ENCODE results near the gene CACNA1S. TPM values are rescaled to one million over a fixed set of nuclear protein-coding genes. Genes with fewer than 3 reads are reported as not detected.

Gene CACNA1S
- total and polyA plus RNA-seq, 12 donors: under 0.01 to 0.07 TPM; not detected in 10

DNA sequence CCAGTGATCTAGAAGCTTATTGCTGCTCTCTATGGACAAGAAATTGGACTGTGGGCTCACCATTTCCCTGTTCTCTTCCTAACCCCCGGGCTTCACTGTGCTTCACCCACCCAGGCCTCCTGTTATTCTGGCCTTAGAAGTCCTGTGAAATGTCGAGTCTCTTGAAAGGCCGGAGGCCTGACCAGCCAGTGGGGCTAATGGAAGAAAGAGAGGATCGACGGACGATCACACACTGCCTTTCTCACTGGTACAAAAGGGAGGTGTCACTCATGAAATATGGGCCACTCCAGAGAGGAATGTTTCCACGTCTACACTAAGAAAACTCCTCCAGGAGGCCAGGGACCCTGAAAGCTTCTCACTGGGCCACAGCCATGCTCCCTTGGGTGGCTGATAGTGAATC, 36.1 kb downstream of the CACNA1S start:
- no peak for DNase-seq
- WGBS, 4 donors: 75 to 93% (median 80%) methylated on average over 6 to 7 of the region's 7 CpGs
- intact Hi-C loops (cut with DNase I): no loop called here
- H3K4me3 ChIP-seq: no peak overlapping the region
- no peaks in the 10 kb centered on the region for H3K27me3 ChIP-seq
- H3K9me3 ChIP-seq (replicated peaks in 1 of 3): no peaks in the 10 kb centered on the region
- no peaks in the 10 kb centered on the region for H3K4me1 ChIP-seq (replicated peaks in 1 of 2)
- H3K36me3 ChIP-seq (replicated peaks in 1 of 2): no peaks in the 10 kb centered on the region
- TF ChIP-seq, protein P1, sequence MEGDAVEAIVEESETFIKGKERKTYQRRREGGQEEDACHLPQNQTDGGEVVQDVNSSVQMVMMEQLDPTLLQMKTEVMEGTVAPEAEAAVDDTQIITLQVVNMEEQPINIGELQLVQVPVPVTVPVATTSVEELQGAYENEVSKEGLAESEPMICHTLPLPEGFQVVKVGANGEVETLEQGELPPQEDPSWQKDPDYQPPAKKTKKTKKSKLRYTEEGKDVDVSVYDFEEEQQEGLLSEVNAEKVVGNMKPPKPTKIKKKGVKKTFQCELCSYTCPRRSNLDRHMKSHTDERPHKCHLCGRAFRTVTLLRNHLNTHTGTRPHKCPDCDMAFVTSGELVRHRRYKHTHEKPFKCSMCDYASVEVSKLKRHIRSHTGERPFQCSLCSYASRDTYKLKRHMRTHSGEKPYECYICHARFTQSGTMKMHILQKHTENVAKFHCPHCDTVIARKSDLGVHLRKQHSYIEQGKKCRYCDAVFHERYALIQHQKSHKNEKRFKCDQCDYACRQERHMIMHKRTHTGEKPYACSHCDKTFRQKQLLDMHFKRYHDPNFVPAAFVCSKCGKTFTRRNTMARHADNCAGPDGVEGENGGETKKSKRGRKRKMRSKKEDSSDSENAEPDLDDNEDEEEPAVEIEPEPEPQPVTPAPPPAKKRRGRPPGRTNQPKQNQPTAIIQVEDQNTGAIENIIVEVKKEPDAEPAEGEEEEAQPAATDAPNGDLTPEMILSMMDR (IDR thresholded peaks at IDR 0.05): no peak
- TF ChIP-seq POLR2A (IDR thresholded peaks at IDR 0.05): no peak
- H3K27ac ChIP-seq: no peak overlapping the region

DNA sequence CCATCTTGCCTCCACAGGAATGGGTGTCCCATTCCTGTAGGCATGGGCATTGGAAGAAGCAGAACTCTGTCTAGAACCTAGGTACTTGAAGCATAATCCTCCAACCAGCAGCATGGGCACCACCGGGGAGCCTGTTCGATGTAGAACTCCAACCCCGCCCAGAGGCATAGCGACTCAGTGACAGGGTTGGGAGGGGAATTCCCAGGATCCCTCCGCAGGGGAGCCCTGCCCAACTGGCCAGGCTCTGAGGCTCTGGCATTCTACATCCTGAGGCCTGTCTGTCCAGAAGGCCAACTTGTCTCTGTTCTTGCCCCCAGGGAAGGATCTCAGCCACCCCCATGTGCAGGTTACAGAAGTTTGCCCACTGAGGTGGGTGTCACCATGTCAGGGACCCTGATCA, 38.2 kb downstream of the CACNA1S start:
- 38 to 100% (median 90%) methylated on average over 2 to 5 of the region's 5 CpGs for WGBS, 4 donors
- intact Hi-C loops (cut with DNase I): no loop called here
- no peaks in the 10 kb centered on the region for H3K9me3 ChIP-seq (replicated peaks in 1 of 3)

DNA sequence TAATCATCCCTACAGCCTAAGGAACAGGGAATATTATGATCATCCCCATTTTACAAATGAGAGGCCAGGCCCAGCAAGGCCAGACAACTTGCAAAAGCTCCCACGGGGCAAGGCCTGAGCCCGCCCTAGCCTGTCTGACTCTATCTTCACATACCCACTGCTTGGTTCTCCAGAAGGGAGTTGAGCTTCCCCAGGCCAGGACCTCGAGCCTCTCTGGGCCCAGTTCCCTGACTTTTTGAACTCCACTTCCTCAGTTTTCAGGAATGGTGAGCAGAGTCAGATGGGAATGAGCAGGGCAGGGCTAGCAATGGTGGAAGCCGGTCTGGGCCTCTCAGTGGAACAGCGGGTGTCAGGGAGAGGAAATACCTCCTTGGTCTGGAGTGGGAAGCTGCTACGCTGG, 39.3 kb downstream of the CACNA1S start:
- Histone ChIP-seq H3K27me3 (no peaks in the 10 kb centered on the region), H3K4me1 (replicated peaks in 1 of 2) (no peaks in the 10 kb centered on the region), H3K4me3 (no peak overlapping the region), H3K9me3 (replicated peaks in 1 of 3) (no peaks in the 10 kb centered on the region), H3K27ac (no peak overlapping the region), H3K36me3 (replicated peaks in 1 of 2) (no peaks in the 10 kb centered on the region)
- intact Hi-C loops (cut with DNase I): no loop called here
- peak in 4 of 7 donors; percentile 2 to 52 (median 30) for DNase-seq
- TF ChIP-seq POLR2A (IDR thresholded peaks at IDR 0.05): no peak
- TF ChIP-seq, protein P1 (IDR thresholded peaks at IDR 0.05): no peak
- 65 to 79% (median 72%) methylated on average over 4 to 6 of the region's 6 CpGs for WGBS, 4 donors

More for the DNA sequence above, 38.2 kb downstream of the CACNA1S start:
- no peaks in the 10 kb centered on the region for H3K4me1 ChIP-seq (replicated peaks in 1 of 2)
- no peak overlapping the region for H3K4me3 ChIP-seq
- H3K27me3 ChIP-seq: no peaks in the 10 kb centered on the region
- TF ChIP-seq, protein P1 (IDR thresholded peaks at IDR 0.05): no peak
- TF ChIP-seq POLR2A (IDR thresholded peaks at IDR 0.05): no peak
- no peak for DNase-seq
- no peaks in the 10 kb centered on the region for H3K36me3 ChIP-seq (replicated peaks in 1 of 2)
- H3K27ac ChIP-seq: no peak overlapping the region

- Histone ChIP-seq H3K9me3 (replicated peaks in 1 of 3) (no peaks in the 10 kb centered on the region), H3K27ac (no peak overlapping the region), H3K36me3 (replicated peaks in 1 of 2) (no peaks in the 10 kb centered on the region), H3K27me3 (no peaks in the 10 kb centered on the region), H3K4me3 (no peak overlapping the region), H3K4me1 (replicated peaks in 1 of 2) (no peaks in the 10 kb centered on the region)
- DNase-seq: no peak
- intact Hi-C loops (cut with DNase I): no loop called here
- WGBS, 4 donors: 61 to 79% (median 75%) methylated on average over 5 of the region's 5 CpGs
- no peak for TF ChIP-seq POLR2A (IDR thresholded peaks at IDR 0.05)
- TF ChIP-seq, protein P1 (IDR thresholded peaks at IDR 0.05): no peak
Observed at GRCh38 chr1:201072149-201072548, 40.1 kb downstream of the CACNA1S start.
